Measurements from ENCODE around the gene DNAH3.

GRCh38 chr16:20887207-20887606, 263.4 kb downstream of the DNAH3 start:
- TF ChIP-seq GATA3 (IDR thresholded peaks at IDR 0.05; ENCODE audit: low read depth, low read length) (no peak), GATA2 (IDR thresholded peaks at IDR 0.05; ENCODE audit: low read depth, low read length) (no peak)

All from SH-SY5Y (cell line).